Measurements from ENCODE around the gene SLC25A43. TPM values are rescaled to one million over a fixed set of nuclear protein-coding genes. Genes with fewer than 3 reads are reported as not detected.

The SLC25A43 gene
- total RNA-seq, 2 experiments from 2014 or later = 13.7 to 15.6 TPM

DNA sequence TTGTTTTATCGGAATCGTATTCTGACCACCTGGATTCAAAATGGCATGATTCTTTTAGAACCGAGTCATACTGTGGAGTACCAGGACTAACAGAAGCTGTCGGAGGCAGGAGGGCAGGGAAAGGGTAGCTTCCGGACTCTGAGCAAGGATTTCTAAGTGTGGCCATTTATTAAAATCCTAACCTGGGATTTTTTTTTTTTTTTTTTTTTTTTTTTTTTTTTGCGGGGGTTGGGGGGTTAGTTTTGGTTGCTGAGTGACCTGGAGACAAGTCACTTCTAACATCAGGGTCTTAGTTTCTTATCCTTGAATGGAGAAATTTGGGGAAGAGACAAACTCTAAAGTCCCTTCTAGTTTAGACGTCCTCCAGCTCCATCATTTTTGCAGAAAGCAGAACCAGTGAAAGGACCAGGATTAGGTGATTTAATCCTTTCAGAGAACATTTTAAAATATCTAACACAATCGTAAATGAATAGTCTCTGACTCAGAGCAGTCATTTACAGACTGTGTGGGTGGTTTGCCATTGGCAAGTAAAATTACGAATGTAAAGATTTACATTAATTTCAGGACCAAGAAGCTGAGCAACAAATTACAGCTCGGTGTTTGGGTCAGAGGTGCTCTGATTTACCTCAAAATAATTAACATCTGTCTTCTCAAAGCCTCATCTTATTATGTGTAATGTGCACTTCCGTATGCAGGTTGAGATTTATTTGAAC, 76.4 kb downstream of the SLC25A43 start:
- Histone ChIP-seq H2AFZ (ENCODE audit: low read length) (no peak overlapping the region), H3K4me3 (ENCODE audit: low read depth, low read length, poor library complexity, severe bottlenecking) (no peak overlapping the region), H3K4me1 (ENCODE audit: insufficient read depth, low read length, poor library complexity, severe bottlenecking) (peaks cover under 1% of the 10 kb centered on the region), H3K27ac (ENCODE audit: low read depth, low read length, poor library complexity, severe bottlenecking) (no peak overlapping the region), H3K9me3 (ENCODE audit: low read length) (no peaks in the 10 kb centered on the region), H4K20me1 (ENCODE audit: insufficient read depth, low read length) (0 out of 2 replicates have a peak, but pooled peaks cover 2% of the 10 kb centered on the region), H3K79me2 (ENCODE audit: insufficient read depth, low read depth, low read length) (no peaks in the 10 kb centered on the region), H3K9me2 (ENCODE audit: insufficient read depth, low read length) (no peaks in the 10 kb centered on the region), H3K4me2 (ENCODE audit: low read length) (no peak overlapping the region), H3K36me3 (ENCODE audit: insufficient read depth, low read length) (peaks cover 19% of the 10 kb centered on the region)
- intact Hi-C loops (cut with micrococcal nuclease; ENCODE audit: unreplicated experiment) = no loop called here
- CTCF ChIA-PET (ENCODE audit: unreplicated experiment) = no interaction called here
- POLR2A ChIA-PET = interaction anchor here (0.6 to 0.7 kb wide), 2 partner anchors 780 to 866 kb away, joined by 3 to 6 read pairs; no protein-coding TSS in a partner anchor
- DNase-seq (ENCODE audit: low spot score) = no peak
- TF ChIP-seq EZH2phosphoT487 (IDR thresholded peaks at IDR 0.05; ENCODE audit: borderline replicate concordance, low read depth, low read length) = no peak
- TF ChIP-seq CTCF (conservative IDR thresholded peaks at IDR 0.05; ENCODE audit: low read length) = no peak
- no TSS peak for BruUV-seq (replicated peaks)

DNA sequence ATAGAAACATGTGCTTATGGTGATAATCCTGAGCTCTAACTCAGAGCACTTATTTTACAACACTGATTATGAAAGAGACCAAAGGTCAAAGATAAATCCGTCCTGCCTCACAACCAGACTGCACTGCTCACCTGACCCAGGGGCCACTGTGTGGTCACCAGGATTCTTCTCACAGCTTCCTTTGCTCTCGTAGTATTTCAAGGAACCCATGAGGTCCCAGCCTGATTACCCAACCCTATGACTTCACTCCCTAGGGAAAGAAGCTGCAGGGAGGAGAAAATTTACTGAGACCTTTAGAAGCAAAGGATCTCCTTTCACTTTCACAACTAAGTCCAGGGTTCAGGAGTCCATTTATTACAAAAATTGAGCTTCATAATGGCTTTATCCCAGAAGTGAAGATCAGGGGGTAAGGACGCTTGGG, 78.7 kb downstream of the SLC25A43 start:
- no TSS peak for BruUV-seq (replicated peaks)

More for the DNA sequence above, 78.7 kb downstream of the SLC25A43 start:
- H3K4me2 ChIP-seq (ENCODE audit: low read length) = no peak overlapping the region
- no peaks in the 10 kb centered on the region for H3K9me2 ChIP-seq (ENCODE audit: insufficient read depth, low read length)
- no peak overlapping the region for H3K4me3 ChIP-seq (ENCODE audit: low read depth, low read length, poor library complexity, severe bottlenecking)
- no peak overlapping the region for H2AFZ ChIP-seq (ENCODE audit: low read length)
- POLR2A ChIA-PET = interaction anchor here (0.6 to 0.9 kb wide), 2 partner anchors 51 to 110 kb away, joined by 3 read pairs; no protein-coding TSS in a partner anchor
- TF ChIP-seq CTCF (conservative IDR thresholded peaks at IDR 0.05; ENCODE audit: low read length) = no peak
- TF ChIP-seq EZH2phosphoT487 (IDR thresholded peaks at IDR 0.05; ENCODE audit: borderline replicate concordance, low read depth, low read length) = no peak
- H4K20me1 ChIP-seq (ENCODE audit: insufficient read depth, low read length) = no peaks in the 10 kb centered on the region
- no peaks in the 10 kb centered on the region for H3K79me2 ChIP-seq (ENCODE audit: insufficient read depth, low read depth, low read length)
- CTCF ChIA-PET (ENCODE audit: unreplicated experiment) = no interaction called here
- H3K36me3 ChIP-seq (ENCODE audit: insufficient read depth, low read length) = peaks cover 3% of the 10 kb centered on the region; the same call in 1 of the 2 replicates
- intact Hi-C loops (cut with micrococcal nuclease; ENCODE audit: unreplicated experiment) = no loop called here
- H3K9me3 ChIP-seq (ENCODE audit: low read length) = no peaks in the 10 kb centered on the region
- no peak overlapping the region for H3K27ac ChIP-seq (ENCODE audit: low read depth, low read length, poor library complexity, severe bottlenecking)
- no peak for DNase-seq (ENCODE audit: low spot score)
- peaks cover 11% of the 10 kb centered on the region for H3K4me1 ChIP-seq (ENCODE audit: insufficient read depth, low read length, poor library complexity, severe bottlenecking)

Measured in OCI-LY7 (cell line).